Bronchial epithelial cell (primary cell): Measurements from ENCODE around the gene DNASE1L1. TPM values are rescaled to one million over a fixed set of nuclear protein-coding genes. Genes with fewer than 3 reads are reported as not detected.

Source experiments
- DNase-seq: peaks from one replicate; pipeline ENCODE4 v3.0.0-alpha.2; 2010; ENCODE audit warnings: low read depth
- FAIRE-seq: peaks from 2 replicates; lab custom pipeline; 2011; peaks lifted over from hg19 to GRCh38; lab: Jason Lieb, UNC
- H3K27me3 ChIP-seq: 2 replicates; pipeline ENCODE4 v1.5.1; 2011; ENCODE audit warnings: low read length; ENCODE audit not compliant: control insufficient read depth, insufficient read depth
- H3K36me3 ChIP-seq: 2 replicates; pipeline ENCODE4 v1.5.1; 2011; ENCODE audit warnings: low read length; ENCODE audit not compliant: control insufficient read depth, insufficient read depth
- H3K4me3 ChIP-seq: 2 replicates; pipeline ENCODE4 v1.5.1; 2011; ENCODE audit warnings: mild to moderate bottlenecking, low read depth, low read length, control low read depth
- CTCF ChIP-seq: IDR thresholded peaks from 2 replicates; pipeline ENCODE4 v1.5.1; 2011; ENCODE audit warnings: mild to moderate bottlenecking, moderate library complexity, low read length, control low read depth, inconsistent platforms; ENCODE audit not compliant: insufficient read depth, severe bottlenecking
- total RNA-seq: library from RNA; depleted of rRNA; stranded (reverse); fragments of >200 nt; gene quantifications from 2 replicates; pipeline ENCODE4 v1.2.1, GENCODE V29; 2014

DNASE1L1 gene
- total RNA-seq, 1 donor from 2014 or later = 38.7 TPM

DNA sequence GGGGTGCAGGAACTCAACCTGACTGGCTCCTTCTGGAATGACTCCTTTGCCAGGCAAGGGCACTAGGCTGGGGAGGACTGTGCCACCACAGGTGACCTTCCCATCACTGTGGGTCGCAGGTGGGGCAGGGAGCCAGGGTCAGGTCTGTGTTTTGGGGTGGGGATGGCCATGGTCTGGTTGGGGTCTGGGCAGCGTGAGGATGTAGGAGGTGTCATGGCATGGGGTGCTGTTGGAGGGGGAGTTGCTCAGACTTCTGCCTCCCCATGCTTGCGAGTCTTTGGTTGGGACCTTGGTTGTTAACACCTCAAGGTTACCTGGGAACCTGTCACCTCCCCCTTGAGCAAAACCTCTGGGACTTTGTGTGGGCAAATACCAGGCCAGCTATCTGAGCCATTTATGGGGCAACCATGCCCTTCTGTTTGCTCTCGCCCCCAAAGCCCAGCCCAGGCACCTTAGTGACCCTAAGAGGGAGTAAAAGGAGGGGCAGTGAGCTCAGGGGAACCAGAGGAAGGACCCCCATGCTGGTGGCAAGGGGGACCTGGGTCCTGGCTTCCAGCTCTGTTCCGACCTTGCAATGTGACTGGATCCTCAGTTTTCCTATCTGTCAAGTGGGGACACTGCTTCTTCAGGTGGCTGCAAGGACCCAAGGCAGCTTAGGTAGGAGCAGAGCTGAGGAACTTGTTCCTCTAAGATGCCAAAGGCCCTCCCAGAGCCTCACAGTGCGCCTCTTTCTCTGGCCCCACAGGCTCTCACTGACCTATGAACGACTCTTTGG, 25.5 kb upstream of the DNASE1L1 start:
- no peak overlapping the region for H3K4me3 ChIP-seq
- H3K36me3 ChIP-seq = peaks cover 9% of the 10 kb centered on the region
- no peaks in the 10 kb centered on the region for H3K27me3 ChIP-seq
- peak; percentile 13 for FAIRE-seq
- DNase-seq = no peak
- no peak for TF ChIP-seq CTCF

DNA sequence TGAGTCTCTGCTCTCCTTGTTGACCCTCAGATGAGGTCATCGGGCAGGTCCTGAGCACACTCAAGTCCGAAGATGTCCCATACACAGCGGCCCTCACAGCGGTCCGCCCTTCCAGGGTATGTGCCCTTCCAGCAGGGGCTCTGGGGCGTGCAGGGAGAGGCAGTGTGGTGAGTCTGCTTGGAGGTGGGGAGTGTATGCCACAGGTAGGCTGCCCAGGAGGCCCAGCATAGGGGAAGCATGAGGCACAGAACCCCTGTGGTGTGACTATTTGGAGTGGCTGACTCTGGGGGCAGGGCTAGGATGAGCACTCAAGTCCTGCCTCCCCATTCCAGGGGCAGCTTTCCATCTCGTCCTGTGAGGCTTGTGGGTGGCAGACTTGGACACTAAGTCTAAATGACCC, 24.6 kb upstream of the DNASE1L1 start:
- FAIRE-seq (no peak), DNase-seq (no peak)
- Histone ChIP-seq H3K27me3 (no peaks in the 10 kb centered on the region), H3K36me3 (peaks cover 7% of the 10 kb centered on the region), H3K4me3 (no peak overlapping the region)
- TF ChIP-seq CTCF = no peak

DNA sequence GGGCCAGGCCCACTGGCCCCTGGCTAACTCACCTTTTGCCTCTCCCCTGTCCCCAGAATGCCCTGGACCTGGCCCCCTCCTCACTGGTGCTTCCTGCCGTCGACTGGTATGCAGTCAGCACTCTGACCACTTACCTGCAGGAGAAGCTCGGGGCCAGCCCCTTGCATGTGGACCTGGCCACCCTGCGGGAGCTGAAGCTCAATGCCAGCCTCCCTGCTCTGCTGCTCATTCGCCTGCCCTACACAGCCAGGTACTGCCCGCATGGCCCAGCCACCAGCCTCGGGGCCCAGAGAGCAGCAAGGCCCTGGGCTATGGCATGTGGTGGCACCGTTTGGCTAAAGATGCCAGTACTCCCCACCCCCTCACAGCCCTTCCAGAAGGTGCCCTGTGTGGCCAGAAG, 23.2 kb upstream of the DNASE1L1 start:
- Histone ChIP-seq H3K27me3 (no peaks in the 10 kb centered on the region), H3K36me3 (peaks cover 7% of the 10 kb centered on the region), H3K4me3 (no peak overlapping the region)
- DNase-seq (no peak), FAIRE-seq (no peak)
- TF ChIP-seq CTCF = no peak

DNA sequence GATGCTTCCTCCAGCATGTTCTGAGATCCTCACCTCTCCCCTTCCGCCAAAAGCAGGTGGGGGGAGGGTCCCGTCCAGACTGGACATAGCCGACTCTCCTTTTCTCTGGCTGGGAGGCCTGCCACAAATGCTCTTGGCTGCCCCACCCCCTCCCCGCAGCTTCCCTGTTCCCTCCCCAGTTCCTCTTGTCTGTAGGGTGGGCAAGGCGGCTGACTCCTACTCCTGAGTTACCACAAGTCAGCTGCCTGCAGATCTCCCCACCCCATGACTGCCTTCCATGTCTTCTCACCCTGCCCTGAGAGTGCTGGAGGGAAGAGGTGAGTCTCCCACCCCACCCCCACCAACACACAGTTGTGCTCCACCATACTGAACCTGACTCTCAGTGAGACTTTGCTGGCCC, 22.3 kb upstream of the DNASE1L1 start:
- H3K27me3 ChIP-seq = no peaks in the 10 kb centered on the region
- no peak for DNase-seq
- H3K4me3 ChIP-seq = no peak overlapping the region
- TF ChIP-seq CTCF = no peak
- H3K36me3 ChIP-seq = peaks cover 7% of the 10 kb centered on the region
- FAIRE-seq = no peak

GRCh38 chrX:154430916-154431315, 21.9 kb upstream of the DNASE1L1 start:
- peaks cover 7% of the 10 kb centered on the region for H3K36me3 ChIP-seq
- DNase-seq (no peak), FAIRE-seq (peak; percentile 36)
- no peak overlapping the region for H3K4me3 ChIP-seq
- no peaks in the 10 kb centered on the region for H3K27me3 ChIP-seq
- TF ChIP-seq CTCF = no peak

- TF ChIP-seq CTCF = no peak
- DNase-seq = no peak
- Histone ChIP-seq H3K27me3 (no peaks in the 10 kb centered on the region), H3K4me3 (no peak overlapping the region), H3K36me3 (peaks cover 5% of the 10 kb centered on the region)
- no peak for FAIRE-seq
These were observed 21.4 kb upstream of the DNASE1L1 start for GRCh38 chrX:154430479-154430878.
